ENCODE measurements around the gene LRRC8C. TPM values are rescaled to one million over a fixed set of nuclear protein-coding genes. Genes with fewer than 3 reads are reported as not detected.

Gene LRRC8C
- total RNA-seq, 4 donors from 2014 or later, result 4.3 to 6.2 (median 5.7) TPM

DNA sequence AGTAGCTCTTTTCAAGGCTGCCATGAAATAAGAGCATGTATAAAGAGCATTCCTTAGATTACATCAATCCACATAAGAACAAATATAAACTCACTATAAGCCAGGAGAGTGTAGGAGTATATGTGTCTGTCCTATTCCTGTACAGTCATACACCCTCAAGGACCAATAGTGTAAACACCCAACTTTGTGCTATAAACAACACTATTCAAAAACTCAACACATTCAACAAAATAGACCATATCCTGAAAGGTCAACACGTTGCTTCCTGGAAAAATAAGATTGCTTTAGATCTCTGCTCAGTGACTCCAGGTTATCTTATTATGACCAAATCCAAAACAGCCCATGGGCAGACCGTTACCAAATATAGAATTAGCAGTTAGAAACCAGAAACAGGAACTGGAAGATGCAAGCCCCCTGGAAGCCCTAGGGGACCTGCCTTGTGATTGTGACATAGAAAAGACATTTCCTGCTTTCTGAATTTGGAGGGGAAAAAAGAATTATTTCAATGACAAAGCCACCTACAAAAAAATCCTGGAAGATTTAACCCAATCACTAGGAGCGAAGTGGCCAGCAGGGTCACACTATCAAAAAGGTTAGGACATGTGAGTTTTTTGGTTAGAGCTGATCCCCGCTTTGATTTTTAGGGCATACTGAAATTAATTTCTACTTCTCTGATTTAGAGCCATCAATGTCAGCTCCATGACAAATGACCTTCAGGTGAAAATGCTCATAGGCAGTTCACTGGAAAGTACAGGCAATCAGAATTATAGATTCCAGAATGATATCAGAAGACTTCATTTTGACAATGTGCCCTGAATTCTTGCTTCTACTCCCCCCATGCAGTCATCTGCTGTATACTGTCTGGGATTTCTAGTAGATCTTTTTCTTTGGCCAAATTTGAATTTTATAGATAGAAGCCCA is 59.9 kb downstream of the LRRC8C start:
- no peak for DNase-seq (ENCODE audit: low spot score in 2 of 2)
- TF ChIP-seq, protein P1, sequence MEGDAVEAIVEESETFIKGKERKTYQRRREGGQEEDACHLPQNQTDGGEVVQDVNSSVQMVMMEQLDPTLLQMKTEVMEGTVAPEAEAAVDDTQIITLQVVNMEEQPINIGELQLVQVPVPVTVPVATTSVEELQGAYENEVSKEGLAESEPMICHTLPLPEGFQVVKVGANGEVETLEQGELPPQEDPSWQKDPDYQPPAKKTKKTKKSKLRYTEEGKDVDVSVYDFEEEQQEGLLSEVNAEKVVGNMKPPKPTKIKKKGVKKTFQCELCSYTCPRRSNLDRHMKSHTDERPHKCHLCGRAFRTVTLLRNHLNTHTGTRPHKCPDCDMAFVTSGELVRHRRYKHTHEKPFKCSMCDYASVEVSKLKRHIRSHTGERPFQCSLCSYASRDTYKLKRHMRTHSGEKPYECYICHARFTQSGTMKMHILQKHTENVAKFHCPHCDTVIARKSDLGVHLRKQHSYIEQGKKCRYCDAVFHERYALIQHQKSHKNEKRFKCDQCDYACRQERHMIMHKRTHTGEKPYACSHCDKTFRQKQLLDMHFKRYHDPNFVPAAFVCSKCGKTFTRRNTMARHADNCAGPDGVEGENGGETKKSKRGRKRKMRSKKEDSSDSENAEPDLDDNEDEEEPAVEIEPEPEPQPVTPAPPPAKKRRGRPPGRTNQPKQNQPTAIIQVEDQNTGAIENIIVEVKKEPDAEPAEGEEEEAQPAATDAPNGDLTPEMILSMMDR (IDR thresholded peaks at IDR 0.05), result no peak
- TF ChIP-seq POLR2A (IDR thresholded peaks at IDR 0.05), result no peak
- WGBS, 2 donors, result 57 to 63% methylated on average over 4 of the region's 4 CpGs
- intact Hi-C loops (cut with DNase I; ENCODE audit: low total_unique reads), result no loop called here
- no peak overlapping the region for H3K4me3 ChIP-seq (ENCODE audit: low read depth, poor library complexity, severe bottlenecking)

- no peak for DNase-seq (ENCODE audit: low spot score in 2 of 2)
- H3K4me3 ChIP-seq (ENCODE audit: low read depth, poor library complexity, severe bottlenecking), result no peak overlapping the region
- intact Hi-C loops (cut with DNase I; ENCODE audit: low total_unique reads), result no loop called here
- no peak for TF ChIP-seq POLR2A (IDR thresholded peaks at IDR 0.05)
- TF ChIP-seq, protein P1 (IDR thresholded peaks at IDR 0.05), result no peak
These were observed 62.9 kb downstream of the LRRC8C start for GRCh38 chr1:89695847-89696246.

- DNase-seq (ENCODE audit: low spot score in 2 of 2), result no peak
- 52 to 55% methylated on average over 1 of the region's 1 CpG for WGBS, 2 donors
- no peak overlapping the region for H3K4me3 ChIP-seq (ENCODE audit: low read depth, poor library complexity, severe bottlenecking)
- intact Hi-C loops (cut with DNase I; ENCODE audit: low total_unique reads), result no loop called here
- TF ChIP-seq POLR2A (IDR thresholded peaks at IDR 0.05), result no peak
- TF ChIP-seq, protein P1 (IDR thresholded peaks at IDR 0.05), result no peak
These were observed 64.5 kb downstream of the LRRC8C start for GRCh38 chr1:89697383-89697782.

GRCh38 chr1:89698020-89698560 is 65.2 kb downstream of the LRRC8C start:
- TF ChIP-seq, protein P1 (IDR thresholded peaks at IDR 0.05), result no peak
- TF ChIP-seq POLR2A (IDR thresholded peaks at IDR 0.05), result no peak
- WGBS, 2 donors, result 52 to 54% methylated on average over 3 of the region's 3 CpGs
- H3K4me3 ChIP-seq (ENCODE audit: low read depth, poor library complexity, severe bottlenecking), result no peak overlapping the region
- intact Hi-C loops (cut with DNase I; ENCODE audit: low total_unique reads), result no loop called here
- no peak for DNase-seq (ENCODE audit: low spot score in 2 of 2)

DNA sequence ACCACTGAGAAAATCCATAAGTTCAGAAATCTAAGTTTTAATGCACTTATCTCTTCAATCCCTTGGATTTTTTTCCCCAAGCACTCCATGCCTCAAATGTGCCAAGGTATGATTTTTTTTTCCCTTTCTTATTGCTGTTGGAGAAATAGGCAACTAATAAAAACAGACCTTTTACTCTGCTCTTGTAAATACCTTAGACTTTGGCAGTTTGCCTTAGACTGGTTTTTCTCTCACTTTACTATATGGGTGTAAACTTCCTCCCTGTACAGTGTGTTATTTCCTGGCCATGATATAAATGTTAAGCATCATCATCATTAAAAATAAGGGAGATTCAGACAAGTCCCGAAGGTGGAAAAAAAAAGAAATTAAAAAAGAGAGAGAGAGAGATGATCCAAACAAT is 65.7 kb downstream of the LRRC8C start:
- TF ChIP-seq, protein P1 (IDR thresholded peaks at IDR 0.05), result no peak
- no peak for TF ChIP-seq POLR2A (IDR thresholded peaks at IDR 0.05)
- no peak overlapping the region for H3K4me3 ChIP-seq (ENCODE audit: low read depth, poor library complexity, severe bottlenecking)
- no peak for DNase-seq (ENCODE audit: low spot score in 2 of 2)
- 55 to 66% methylated on average over 1 of the region's 1 CpG for WGBS, 2 donors
- intact Hi-C loops (cut with DNase I; ENCODE audit: low total_unique reads), result no loop called here
